ENCODE data around the gene DHRS7C. TPM values are rescaled to one million over a fixed set of nuclear protein-coding genes. Genes with fewer than 3 reads are reported as not detected.

Gene DHRS7C, protein sequence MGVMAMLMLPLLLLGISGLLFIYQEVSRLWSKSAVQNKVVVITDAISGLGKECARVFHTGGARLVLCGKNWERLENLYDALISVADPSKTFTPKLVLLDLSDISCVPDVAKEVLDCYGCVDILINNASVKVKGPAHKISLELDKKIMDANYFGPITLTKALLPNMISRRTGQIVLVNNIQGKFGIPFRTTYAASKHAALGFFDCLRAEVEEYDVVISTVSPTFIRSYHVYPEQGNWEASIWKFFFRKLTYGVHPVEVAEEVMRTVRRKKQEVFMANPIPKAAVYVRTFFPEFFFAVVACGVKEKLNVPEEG
- total RNA-seq (not detected), polyA plus RNA-seq (under 1 TPM in 1 of 3 donors, not detected in 2; 0.92 TPM)

DNA sequence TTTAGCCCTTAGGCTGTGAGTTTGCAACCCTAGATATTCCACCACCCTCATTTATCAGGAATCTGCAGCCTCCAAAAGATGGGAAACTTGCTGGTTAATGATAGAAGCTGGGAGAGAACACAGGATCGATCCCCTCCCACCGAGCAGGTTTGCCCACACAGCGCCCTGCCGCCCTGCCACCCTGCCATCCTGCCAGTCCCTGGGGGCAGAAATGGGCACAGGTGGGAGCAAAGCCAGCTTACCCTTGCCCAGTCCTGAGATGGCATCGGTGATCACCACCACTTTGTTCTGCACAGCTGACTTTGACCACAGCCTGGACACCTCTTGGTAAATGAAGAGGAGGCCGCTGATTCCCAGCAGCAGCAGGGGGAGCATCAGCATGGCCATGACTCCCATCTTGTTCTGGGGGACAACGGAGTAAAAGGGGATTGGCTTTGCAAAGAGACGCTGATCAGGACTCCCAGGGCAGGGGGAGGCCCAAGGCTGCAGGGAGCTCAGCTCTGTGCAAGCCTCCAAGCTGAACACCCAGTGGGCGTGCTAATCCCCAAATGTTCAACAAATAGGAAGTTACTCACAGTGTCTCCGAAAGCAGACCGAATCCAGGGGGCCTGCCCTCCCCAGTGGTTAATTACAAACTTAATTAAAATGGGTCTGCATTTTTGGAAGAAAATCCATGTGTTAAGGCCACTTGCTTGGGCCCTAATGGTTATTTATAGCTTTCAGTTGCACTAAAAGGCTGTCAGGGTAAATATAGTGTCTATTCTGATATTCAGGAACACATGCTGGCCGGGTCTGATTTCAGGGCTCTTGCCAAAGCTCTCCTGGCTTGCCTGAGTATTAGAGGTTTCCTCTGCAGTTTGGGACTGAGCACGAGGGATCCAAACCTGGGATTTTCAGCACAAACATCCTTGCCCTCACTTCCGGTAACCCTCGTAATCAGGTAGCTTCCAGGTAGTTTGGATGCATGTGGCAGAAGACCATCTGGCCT is at the start of gene DHRS7C:
Gene DHRS7C, minus strand, starts transcription at position 704 of the 988 bp plus-strand sequence. Its CDS starts 308 bp downstream, at position 396.
- TF ChIP-seq POLR2A (IDR thresholded peaks at IDR 0.05) (no peak), POLR2AphosphoS5 (IDR thresholded peaks at IDR 0.05) (no peak), EP300 (IDR thresholded peaks at IDR 0.05) (no peak)
- TF ChIP-seq, protein P1, sequence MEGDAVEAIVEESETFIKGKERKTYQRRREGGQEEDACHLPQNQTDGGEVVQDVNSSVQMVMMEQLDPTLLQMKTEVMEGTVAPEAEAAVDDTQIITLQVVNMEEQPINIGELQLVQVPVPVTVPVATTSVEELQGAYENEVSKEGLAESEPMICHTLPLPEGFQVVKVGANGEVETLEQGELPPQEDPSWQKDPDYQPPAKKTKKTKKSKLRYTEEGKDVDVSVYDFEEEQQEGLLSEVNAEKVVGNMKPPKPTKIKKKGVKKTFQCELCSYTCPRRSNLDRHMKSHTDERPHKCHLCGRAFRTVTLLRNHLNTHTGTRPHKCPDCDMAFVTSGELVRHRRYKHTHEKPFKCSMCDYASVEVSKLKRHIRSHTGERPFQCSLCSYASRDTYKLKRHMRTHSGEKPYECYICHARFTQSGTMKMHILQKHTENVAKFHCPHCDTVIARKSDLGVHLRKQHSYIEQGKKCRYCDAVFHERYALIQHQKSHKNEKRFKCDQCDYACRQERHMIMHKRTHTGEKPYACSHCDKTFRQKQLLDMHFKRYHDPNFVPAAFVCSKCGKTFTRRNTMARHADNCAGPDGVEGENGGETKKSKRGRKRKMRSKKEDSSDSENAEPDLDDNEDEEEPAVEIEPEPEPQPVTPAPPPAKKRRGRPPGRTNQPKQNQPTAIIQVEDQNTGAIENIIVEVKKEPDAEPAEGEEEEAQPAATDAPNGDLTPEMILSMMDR (IDR thresholded peaks at IDR 0.05): no peak
- Histone ChIP-seq H3K4me3 (no peak within 1 kb of the TSS), H3K4me1 (peaks cover 0 to 9% (median 8%) of the 10 kb centered on the region in 4 donors), H3K9me3 (no peaks in the 10 kb centered on the region), H3K27me3 (no peaks in the 10 kb centered on the region), H3K36me3 (no peaks in the 10 kb centered on the region), H3K27ac (no peak within 1 kb of the TSS)
- no peak for DNase-seq
- intact Hi-C loops (cut with DNase I): no loop called here
- 76 to 78% methylated on average over 15 of the region's 15 CpGs for WGBS, 2 donors

DNA sequence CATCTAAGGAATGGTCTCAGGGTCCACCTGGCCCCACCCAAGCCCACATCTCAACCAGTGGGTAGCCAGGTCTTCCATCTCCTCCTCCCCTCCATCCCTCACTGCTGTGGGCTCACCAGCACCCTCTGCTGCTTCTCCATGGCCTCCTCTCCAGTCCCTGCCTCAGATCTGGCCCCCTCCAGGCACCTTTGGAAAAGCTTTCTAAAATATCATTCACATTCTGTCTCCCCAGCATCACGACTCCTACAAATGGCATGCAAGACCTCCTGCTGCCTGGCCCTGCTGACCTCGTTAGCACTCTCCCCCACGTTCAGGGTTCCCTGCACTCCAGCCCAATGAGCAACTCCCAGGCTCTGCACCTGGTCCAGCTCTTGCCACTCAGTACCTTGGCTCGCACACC is 48.0 kb upstream of the DHRS7C start:
- TF ChIP-seq POLR2AphosphoS5 (IDR thresholded peaks at IDR 0.05) (no peak), EP300 (IDR thresholded peaks at IDR 0.05) (no peak), POLR2A (IDR thresholded peaks at IDR 0.05) (no peak)
- TF ChIP-seq, protein P1 (IDR thresholded peaks at IDR 0.05): no peak
- Histone ChIP-seq H3K36me3 (no peaks in the 10 kb centered on the region), H3K4me3 (no peak overlapping the region), H3K4me1 (peaks cover 0 to 56% (median 47%) of the 10 kb centered on the region in 4 donors), H3K9me3 (no peaks in the 10 kb centered on the region), H3K27me3 (no peaks in the 10 kb centered on the region), H3K27ac (peak overlapping the region in 1 of 4 donors; percentile 65)
- intact Hi-C loops (cut with DNase I): no loop called here
- no peak for DNase-seq
- WGBS, 2 donors: 53 to 55% methylated on average over 4 of the region's 4 CpGs

DNA sequence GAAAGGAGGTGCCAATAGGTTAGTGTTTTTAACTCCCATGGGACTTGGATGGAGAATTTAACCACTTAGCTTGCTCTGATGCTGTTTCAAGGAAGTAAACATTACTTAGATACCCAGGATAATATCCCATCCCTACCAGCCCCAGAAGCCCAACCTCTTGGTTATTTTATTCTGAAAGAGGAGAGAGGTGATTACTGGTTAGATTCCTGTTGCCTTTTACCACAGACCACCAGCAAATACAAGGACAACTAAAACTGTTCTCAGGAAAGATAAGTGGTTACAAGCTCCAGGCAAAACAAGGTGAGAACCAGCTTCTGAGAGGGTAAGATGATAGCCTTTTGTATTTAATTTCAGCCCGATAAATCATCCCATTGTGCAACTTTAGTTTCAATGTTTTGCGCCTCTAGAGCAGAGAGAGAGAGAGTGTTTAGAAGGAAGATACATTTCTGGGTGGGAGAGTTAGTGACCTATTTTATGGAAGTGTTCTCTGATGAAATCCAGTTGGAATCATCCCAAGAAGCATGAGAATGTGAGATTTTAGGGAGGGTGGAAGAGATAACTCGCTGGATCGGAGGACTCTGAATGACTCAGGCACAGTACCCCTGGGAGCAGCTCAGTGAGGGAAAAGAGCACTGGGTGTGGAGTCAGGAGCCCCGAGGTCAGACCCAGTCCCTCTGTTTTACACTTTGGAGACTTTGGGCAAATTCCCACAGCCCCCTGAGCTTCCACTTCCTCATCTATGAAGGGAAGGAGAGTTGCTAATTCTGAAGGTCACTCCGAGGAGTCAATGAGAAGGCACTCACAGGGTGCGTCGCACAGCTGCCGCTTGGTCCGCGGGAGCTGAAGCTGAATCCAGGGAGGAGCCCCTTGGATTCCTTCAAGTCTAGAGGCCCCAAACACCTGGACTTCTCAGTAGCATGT is 46.4 kb upstream of the DHRS7C start:
- Histone ChIP-seq H3K9me3 (no peaks in the 10 kb centered on the region), H3K4me1 (peaks cover 0 to 41% (median 37%) of the 10 kb centered on the region in 4 donors), H3K36me3 (no peaks in the 10 kb centered on the region), H3K4me3 (peak overlapping the region in 1 of 4 donors; percentile 2), H3K27ac (peak overlapping the region; percentile 58 to 65 (median 64)), H3K27me3 (no peaks in the 10 kb centered on the region)
- TF ChIP-seq POLR2AphosphoS5 (IDR thresholded peaks at IDR 0.05) (peak; percentile 43 to 55 (median 48)), POLR2A (IDR thresholded peaks at IDR 0.05) (no peak)
- intact Hi-C loops (cut with DNase I): no loop called here
- 67 to 73% methylated on average over 11 of the region's 11 CpGs for WGBS, 2 donors
- peak; percentile 87 for DNase-seq

DNA sequence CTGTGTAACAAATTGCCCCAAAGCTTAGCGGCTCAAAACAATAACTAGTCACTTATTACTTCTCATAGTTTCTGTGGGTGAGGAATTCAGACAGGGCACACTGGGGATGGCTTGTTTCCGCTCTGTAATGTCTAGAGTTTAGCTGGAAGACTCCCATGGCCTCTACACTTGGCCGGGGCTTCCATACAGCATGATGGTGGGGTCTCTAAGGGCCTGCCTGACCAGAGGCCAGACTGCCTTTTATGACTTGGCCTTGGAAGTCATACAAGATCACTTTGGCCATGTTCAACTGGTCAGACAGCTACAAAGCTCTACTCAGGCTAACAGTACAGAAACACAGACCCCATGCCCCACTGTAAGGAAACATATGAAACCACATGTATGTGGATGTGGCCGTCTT is 42.5 kb upstream of the DHRS7C start:
- H3K9me3 ChIP-seq: no peaks in the 10 kb centered on the region
- no peaks in the 10 kb centered on the region for H3K36me3 ChIP-seq
- H3K4me3 ChIP-seq: no peak overlapping the region
- peaks cover 0 to 47% (median 27%) of the 10 kb centered on the region in 4 donors for H3K4me1 ChIP-seq
- DNase-seq: no peak
- H3K27me3 ChIP-seq: no peaks in the 10 kb centered on the region
- WGBS, 2 donors: 94% methylated on average over 4 of the region's 4 CpGs
- intact Hi-C loops (cut with DNase I): no loop called here
- no peak overlapping the region for H3K27ac ChIP-seq
- TF ChIP-seq, protein P1 (IDR thresholded peaks at IDR 0.05): no peak
- TF ChIP-seq POLR2A (IDR thresholded peaks at IDR 0.05): no peak

Measured in sigmoid colon (tissue), 7 donors.